NCI-H774 (cell line): ENCODE results near the gene CACNA2D2.
A peak's percentile ranks its signal among the peaks of the same experiment; 100 is the strongest.

Source experiments
- DNase-seq: peaks from one replicate; lab custom pipeline; 2025; lab: John Stamatoyannopoulos, UW

CACNA2D2 gene

GRCh38 chr3:50503504-50504342, at the start of gene CACNA2D2:
TSS of gene CACNA2D2 (minus strand) at chr3:50503634. CDS start at chr3:50503423, 211 bp downstream.
- peak; percentile 11 for DNase-seq

- DNase-seq: no peak
Measured at GRCh38 chr3:50552598-50552997, 49.2 kb upstream of the CACNA2D2 start.

DNA sequence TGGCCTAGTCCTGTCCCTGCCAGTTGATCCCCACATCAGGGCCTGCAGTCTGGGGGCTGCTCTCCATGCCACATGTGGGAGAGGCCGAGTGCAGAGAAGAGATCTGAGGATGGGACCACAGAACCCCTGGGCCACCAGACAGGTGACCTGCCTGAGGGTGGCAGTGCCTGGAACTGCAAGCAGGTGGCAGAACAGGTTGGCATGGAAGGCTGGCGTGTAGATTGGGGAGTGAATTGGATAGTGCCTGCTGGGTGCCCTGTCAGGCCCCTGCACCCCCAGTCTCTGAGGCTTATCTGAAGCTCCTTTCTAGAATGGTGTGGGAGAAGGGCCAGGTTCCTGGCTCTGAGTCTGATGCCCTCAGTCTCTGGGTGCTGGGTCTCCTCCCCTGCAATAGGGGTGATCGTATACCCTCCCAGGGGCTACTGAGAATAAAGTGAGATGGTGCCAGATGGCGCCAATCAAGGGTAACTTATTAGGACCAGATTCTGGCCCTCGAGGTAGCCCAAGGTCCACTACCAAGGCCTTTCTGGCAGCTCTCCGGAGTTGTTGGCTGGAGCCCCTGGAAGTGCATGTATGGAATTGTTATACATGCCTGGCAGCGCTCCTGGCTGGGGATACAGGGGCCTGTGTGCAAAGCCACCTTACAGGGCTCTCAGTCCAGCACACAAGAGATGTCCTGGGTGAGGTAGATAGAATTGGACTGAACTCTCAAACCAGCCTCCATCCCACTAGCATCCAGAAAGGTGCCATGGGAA, 48.4 kb upstream of the CACNA2D2 start:
- DNase-seq: no peak

DNA sequence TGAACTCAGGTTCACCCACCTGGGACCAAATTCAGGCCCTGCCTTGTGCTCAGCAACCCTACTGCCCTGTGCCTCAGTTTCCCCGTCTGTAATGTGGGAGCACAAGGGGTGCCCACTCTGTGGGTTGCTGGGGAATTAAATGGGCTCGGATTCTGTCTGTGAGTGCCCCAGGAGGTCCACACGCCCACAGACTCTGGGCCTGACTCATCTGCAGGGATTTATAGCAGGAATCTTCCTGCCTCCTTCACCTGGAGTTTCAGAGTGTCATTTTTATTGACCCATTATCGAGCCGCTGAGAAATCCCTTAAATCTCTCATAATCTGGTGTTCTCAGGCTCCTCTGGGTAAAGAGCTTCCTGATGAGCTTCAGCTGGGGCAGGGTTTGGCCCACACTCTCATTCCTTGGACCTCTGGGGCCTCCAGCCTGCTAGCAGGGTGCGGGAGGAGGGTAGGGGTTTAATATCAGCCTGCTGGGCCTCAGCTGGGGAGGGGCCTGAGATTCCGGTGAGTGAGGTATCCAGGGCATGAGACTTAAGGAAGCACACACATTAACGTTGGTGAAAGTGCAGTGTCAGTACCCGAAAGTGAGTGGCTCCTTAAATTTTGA, 47.7 kb upstream of the CACNA2D2 start:
- DNase-seq: no peak

GRCh38 chr3:50550079-50550736, 46.8 kb upstream of the CACNA2D2 start:
- DNase-seq: no peak

DNA sequence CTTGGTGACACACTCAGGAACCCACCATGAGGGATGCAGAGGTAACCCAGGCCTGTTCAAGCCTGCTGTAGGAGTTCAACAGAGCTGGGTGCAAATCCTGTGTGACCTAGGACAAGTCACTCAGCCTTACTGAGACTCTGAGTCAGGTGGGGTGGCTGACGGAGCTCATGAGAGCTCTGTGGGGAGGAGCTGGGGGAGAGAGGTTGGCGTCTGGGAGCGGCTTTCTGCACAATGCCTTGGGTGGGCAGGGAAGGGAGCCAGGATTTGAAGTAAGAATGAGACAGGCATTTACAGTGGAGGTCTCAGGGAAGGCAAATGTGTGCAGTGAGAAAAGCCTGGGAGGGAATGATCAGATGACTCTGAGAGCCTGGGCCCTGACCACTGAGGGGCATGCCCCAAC, 45.8 kb upstream of the CACNA2D2 start:
- no peak for DNase-seq

DNA sequence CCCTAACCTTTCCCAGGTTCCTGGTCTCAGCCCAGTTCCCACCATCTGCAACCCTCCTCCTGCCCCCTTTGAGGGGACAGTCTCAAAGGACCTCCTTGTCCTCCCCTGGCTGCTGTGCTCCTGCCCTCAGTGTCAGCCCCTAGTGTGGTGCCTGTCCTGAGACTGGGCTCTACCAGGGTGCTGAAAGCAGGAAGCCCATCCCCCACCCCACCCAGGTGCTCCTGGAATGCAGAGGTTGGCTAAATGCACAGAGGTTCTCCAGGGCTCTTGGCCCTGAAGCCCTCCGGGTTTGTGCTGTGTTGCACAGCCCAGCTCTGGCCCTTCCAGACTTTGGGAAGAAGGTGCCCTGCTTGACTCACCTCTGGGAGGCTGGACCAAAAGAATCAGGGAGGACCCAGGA, 42.3 kb upstream of the CACNA2D2 start:
- DNase-seq: no peak

DNA sequence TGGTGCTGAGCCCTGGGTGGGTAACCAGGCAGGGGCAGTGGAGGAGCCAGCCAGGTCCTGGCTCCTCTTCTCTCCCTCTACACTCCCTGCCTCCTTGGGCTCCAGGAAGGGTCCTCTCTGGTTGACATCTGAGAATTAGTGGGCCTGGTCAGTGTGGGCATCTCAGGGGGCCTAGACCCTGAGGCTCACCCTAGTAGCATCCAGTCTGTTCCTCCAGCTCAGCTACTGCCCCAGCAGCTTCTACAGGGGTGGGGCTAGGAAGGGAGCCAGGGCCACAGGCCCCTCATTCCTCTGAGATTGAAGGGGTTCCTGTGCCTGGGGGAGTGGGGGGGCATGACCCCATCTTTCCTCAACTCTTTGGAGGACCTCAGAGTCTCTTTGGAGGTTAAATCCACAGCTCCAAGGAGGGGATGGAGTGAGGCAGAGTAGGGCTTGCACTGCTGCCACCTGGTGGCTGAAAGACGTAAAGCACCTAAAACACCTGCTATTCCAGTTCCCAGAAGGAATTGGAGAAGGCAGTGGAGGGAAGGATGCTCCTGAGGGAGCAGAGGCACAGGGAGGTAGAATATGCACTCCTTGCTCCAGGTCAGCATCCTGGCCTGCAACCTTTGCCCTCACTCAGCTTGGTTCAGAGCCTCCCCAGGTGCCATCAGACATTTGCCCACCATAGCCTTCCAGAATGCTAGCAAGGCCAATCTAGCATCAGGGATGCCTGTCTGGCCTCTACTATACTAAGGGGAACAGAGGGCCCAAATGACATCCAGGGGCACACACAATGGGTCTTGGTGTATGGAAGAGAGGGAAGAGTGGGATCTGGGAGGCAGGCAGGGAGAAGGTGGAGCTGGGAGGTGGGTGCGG, 39.0 kb upstream of the CACNA2D2 start:
- DNase-seq: no peak

DNA sequence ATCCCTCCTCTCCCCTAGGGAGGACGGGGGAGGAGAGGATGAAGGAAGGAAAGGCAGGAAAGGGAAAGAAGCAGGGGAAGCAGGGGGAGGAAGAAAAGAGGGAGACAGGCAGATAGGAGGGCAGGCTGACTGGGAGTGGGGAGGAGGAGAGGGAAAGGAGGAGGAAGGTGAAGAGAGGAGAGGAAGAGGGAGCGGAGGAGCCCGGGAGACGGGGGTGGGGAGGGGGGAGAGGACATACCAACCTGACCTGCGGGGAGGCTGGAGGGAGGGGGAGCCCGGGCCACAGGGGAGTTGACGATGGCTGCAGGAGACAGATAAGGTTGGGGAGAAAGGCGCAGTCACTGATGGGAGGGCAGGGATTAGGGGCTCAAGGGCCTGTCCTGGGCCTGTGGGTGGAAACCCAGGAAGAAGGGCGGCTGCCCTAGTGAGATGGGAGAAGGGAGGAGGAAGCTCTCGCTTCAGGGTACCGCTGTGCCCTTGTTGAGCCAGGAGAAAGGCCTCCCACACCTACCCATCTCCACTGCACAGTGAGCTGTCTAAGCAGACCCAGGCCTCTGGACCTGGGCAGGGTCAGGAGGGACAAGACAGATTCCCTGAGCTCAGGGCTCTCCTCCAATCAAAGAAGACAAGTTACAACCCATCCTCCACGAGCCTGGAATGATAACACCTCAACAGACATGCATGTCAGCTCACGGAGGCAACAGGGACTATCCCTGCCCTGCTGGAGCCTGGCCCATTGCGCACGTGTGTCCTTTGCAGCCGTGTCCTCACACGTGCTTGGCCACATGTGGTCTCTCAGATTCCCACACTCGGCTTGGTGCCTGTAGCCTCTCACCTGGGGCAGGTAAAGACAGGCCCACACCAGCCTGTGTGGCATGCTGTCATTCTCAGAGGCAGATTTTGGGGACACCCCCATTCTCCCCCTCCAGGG, 36.2 kb upstream of the CACNA2D2 start:
- no peak for DNase-seq

GRCh38 chr3:50537421-50538129, 34.1 kb upstream of the CACNA2D2 start:
- DNase-seq: no peak

DNA sequence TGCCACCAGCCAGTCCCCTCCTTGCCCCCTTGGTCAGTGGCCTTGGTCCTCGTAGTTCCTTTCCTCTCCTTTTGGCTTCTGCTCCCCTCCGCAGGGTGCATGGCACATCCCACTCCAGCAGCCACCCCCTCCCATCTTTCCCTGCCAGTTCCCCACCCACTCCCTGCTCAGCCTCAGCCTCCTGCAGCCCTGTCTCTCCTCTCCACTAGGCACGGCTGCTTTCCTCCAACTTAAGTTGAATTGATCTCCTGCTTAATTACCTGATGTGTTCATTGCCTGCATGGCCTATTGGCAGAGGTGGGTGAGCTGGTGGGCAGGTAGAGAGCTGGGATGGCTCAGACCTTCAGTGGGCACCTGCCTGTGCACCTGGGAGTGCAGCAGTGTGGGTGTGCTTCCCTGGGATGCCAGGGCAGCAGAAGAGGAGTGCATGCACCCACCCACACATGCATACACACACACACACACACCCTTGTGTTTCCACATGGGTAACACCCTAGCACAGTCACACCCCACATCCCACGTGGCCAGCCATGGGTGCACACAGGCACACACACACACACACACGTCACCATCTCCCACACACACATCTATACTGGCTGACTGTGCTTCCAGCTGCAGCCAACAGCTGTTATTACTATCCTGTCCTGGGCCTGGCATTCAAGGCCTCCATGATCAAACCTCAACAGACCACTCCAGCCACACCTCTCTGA, 33.2 kb upstream of the CACNA2D2 start:
- no peak for DNase-seq

DNA sequence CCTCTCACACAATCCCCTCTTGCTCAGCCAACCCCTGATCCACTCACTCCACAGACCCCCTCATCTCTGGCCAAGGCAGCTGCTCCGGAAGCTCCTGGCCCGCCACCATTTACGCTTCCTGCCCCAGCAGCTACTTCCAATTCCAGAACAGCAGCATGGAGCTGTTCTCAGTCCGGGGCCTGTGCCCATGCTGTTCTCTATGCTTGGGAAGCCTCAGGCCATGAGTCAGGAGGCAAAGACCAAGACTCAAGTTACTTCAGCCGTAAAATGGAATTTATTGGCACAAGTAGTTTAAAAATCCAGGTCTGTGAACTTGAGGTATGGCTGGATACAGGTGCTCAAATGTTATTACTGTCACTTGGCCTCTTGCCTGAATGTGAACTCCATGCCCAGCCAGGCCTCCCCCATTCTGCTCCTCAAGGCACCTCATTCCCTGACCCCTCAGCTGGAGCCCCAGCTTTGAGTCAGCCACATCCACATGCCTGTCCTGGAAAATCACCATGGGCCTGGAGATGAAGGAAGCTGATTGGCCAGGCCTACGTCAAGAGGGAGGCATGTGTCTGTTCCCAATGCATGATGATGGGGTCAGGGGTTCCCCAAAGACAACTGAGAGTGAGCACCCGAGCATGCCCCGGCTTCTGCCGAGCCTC, 31.4 kb upstream of the CACNA2D2 start:
- no peak for DNase-seq

- DNase-seq: no peak
Measured at GRCh38 chr3:50533807-50534461, 30.5 kb upstream of the CACNA2D2 start.

DNA sequence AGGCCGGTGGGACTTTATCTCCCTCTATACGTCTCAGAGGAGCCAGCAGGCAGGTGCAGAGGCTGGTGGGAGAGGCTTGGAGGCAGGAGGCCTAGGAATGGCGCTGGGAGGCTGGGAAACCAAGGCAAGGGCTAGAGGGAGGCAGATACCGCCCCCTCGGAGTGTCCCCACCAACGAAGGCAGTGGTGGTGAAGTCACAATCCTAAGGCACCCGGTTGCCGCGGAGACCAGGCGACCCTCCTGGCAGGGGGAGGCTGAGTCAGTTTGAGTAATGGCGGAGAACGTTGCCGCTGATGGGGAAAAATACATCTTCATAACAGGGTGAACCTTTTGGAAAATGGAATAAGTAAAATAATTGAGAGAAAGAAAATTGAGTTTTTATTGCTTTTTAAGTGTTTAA, 29.9 kb upstream of the CACNA2D2 start:
- no peak for DNase-seq

DNA sequence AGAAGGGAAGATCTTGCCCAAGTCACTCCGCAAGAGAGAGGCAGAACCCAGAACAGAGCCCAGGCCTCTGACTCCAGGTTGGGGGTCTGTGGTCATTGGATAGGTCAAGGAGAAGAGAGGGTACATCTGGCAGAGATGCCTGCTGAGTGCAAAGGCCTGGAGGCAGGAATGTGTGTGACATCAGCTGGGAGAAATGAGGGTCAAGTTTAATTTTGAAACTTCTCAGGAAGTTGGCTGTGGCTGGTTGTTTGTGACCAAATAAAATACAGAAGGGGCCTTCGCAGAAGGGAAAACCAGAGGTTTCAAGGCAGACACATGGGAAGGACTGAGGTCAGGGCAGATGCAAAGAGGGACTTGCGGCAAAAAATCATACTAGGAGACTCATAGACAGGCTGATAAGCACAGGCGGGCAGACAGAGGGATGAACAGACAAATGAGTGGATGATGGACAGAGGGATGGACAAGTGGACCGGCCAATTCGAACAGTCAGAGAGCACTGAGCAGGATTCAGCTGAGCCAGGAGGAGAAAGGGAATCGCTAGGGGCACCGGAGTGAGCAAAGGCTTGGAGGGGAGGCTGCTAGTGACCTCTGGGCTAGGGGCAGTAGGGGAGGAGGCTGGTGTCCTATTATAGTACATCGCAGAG, 28.8 kb upstream of the CACNA2D2 start:
- no peak for DNase-seq

- DNase-seq: no peak
Measured at GRCh38 chr3:50531201-50531600, 27.8 kb upstream of the CACNA2D2 start.
